Measurements from ENCODE around the gene C5orf58. TPM values are rescaled to one million over a fixed set of nuclear protein-coding genes. Genes with fewer than 3 reads are reported as not detected.

C5orf58 gene
- total and polyA plus RNA-seq, 2 donors from 2014 or later = not detected

GRCh38 chr5:170275376-170275994 lies 42.7 kb downstream of the C5orf58 start:
- H3K9me3 ChIP-seq (ENCODE audit: control insufficient read depth in 2 of 3, insufficient read depth in 1 of 3, low read length in 3 of 3) = no peaks in the 10 kb centered on the region
- no peak overlapping the region for H3K27ac ChIP-seq (ENCODE audit: low read depth in 2 of 2, low read length in 2 of 2)
- intact Hi-C loops (cut with DNase I) = no loop called here
- no peaks in the 10 kb centered on the region for H3K27me3 ChIP-seq (ENCODE audit: control insufficient read depth, insufficient read depth, low read length)
- H3K36me3 ChIP-seq (ENCODE audit: control insufficient read depth in 2 of 3, insufficient read depth in 3 of 3, low read length in 3 of 3) = no peaks in the 10 kb centered on the region
- no peak overlapping the region for H3K4me3 ChIP-seq (ENCODE audit: low read length in 3 of 3)
- no peak for FAIRE-seq
- no peak overlapping the region for H3K9ac ChIP-seq (ENCODE audit: low read length in 3 of 3)
- TF ChIP-seq CTCF (IDR thresholded peaks at IDR 0.05; ENCODE audit: borderline replicate concordance, extremely low read depth, insufficient read depth) = no peak
- H3K4me1 ChIP-seq (ENCODE audit: control insufficient read depth in 2 of 3, insufficient read depth in 2 of 3, low read depth in 1 of 3, low read length in 3 of 3) = peaks cover 0 to 16% (median 0%) of the 10 kb centered on the region in 3 donors
- no peak for DNase-seq

- H3K4me3 ChIP-seq (ENCODE audit: low read length in 3 of 3) = no peak overlapping the region
- DNase-seq (no peak), FAIRE-seq (no peak)
- H3K27ac ChIP-seq (ENCODE audit: low read depth in 2 of 2, low read length in 2 of 2) = no peak overlapping the region
- no peak overlapping the region for H3K9ac ChIP-seq (ENCODE audit: low read length in 3 of 3)
- no peaks in the 10 kb centered on the region for H3K27me3 ChIP-seq (ENCODE audit: control insufficient read depth, insufficient read depth, low read length)
- peaks cover 0 to 16% (median 0%) of the 10 kb centered on the region in 3 donors for H3K4me1 ChIP-seq (ENCODE audit: control insufficient read depth in 2 of 3, insufficient read depth in 2 of 3, low read depth in 1 of 3, low read length in 3 of 3)
- no peak for TF ChIP-seq CTCF (IDR thresholded peaks at IDR 0.05; ENCODE audit: borderline replicate concordance, extremely low read depth, insufficient read depth)
- intact Hi-C loops (cut with DNase I) = no loop called here
- H3K36me3 ChIP-seq (ENCODE audit: control insufficient read depth in 2 of 3, insufficient read depth in 3 of 3, low read length in 3 of 3) = no peaks in the 10 kb centered on the region
- no peaks in the 10 kb centered on the region for H3K9me3 ChIP-seq (ENCODE audit: control insufficient read depth in 2 of 3, insufficient read depth in 1 of 3, low read length in 3 of 3)
Observed at GRCh38 chr5:170276140-170276539, 43.4 kb downstream of the C5orf58 start.

- no peak for TF ChIP-seq CTCF (IDR thresholded peaks at IDR 0.05; ENCODE audit: borderline replicate concordance, extremely low read depth, insufficient read depth)
- intact Hi-C loops (cut with DNase I) = no loop called here
- no peak for DNase-seq
Observed at GRCh38 chr5:170277867-170278281, 45.1 kb downstream of the C5orf58 start.

More at GRCh38 chr5:170277867-170278281, 45.1 kb downstream of the C5orf58 start:
- no peaks in the 10 kb centered on the region for H3K36me3 ChIP-seq (ENCODE audit: control insufficient read depth in 2 of 3, insufficient read depth in 3 of 3, low read length in 3 of 3)
- no peak overlapping the region for H3K27ac ChIP-seq (ENCODE audit: low read depth in 2 of 2, low read length in 2 of 2)
- no peak overlapping the region for H3K9ac ChIP-seq (ENCODE audit: low read length in 3 of 3)
- H3K27me3 ChIP-seq (ENCODE audit: control insufficient read depth, insufficient read depth, low read length) = no peaks in the 10 kb centered on the region
- H3K4me1 ChIP-seq (ENCODE audit: control insufficient read depth in 2 of 3, insufficient read depth in 2 of 3, low read depth in 1 of 3, low read length in 3 of 3) = peaks cover 0 to 16% (median 0%) of the 10 kb centered on the region in 3 donors
- FAIRE-seq = no peak
- no peak overlapping the region for H3K4me3 ChIP-seq (ENCODE audit: low read length in 3 of 3)
- H3K9me3 ChIP-seq (ENCODE audit: control insufficient read depth in 2 of 3, insufficient read depth in 1 of 3, low read length in 3 of 3) = no peaks in the 10 kb centered on the region
